Common myeloid progenitor, CD34-positive (primary cell): Measurements from ENCODE around the gene BCCIP.

Experiments used
- CTCF ChIA-PET: fragments of 350-600 bp; sonication (Branson Sonifier 250); formaldehyde crosslinking; loops from one replicate; lab custom pipeline; 2021; ENCODE audit warnings: antibody characterized with exemption; lab: Charles Lee
- POLR2A ChIA-PET: fragments of 350-600 bp; sonication (Branson Sonifier 250); formaldehyde crosslinking; loops from one replicate; lab custom pipeline; 2021; ENCODE audit warnings: antibody characterized with exemption; lab: Charles Lee
- DNase-seq, 3 donors: peaks; one replicate each; pipeline versions ENCODE4 v3.0.0 to v3.0.0-alpha.2; 2013
- H3K27ac ChIP-seq, 2 experiments: 1 replicate in 1 of 2; 2 replicates in 1 of 2; pipeline ENCODE4 v1.7.0; 2013; ENCODE audit warnings: inconsistent platforms in 2 of 2, low read length in 2 of 2, mild to moderate bottlenecking in 2 of 2, low read depth in 1 of 2, moderate library complexity in 1 of 2; ENCODE audit not compliant: severe bottlenecking in 2 of 2, insufficient read depth in 1 of 2, poor library complexity in 1 of 2
- H3K27me3 ChIP-seq, 5 experiments: replicated peaks in 2 of 5; 1 replicate in 3 of 5; 2 replicates in 2 of 5; pipeline versions ENCODE4 v1.6.1 to v1.7.0; 2013; ENCODE audit warnings: low read length in 4 of 5, mild to moderate bottlenecking in 2 of 5, moderate library complexity in 2 of 5, inconsistent platforms in 1 of 5; ENCODE audit not compliant: insufficient read depth in 5 of 5, control insufficient read depth in 4 of 5
- H3K36me3 ChIP-seq, 4 experiments: 1 replicate in 2 of 4; 2 replicates in 2 of 4; pipeline versions ENCODE4 v1.6.1 to v1.7.0; 2013; ENCODE audit warnings: low read length in 3 of 4, control low read depth in 1 of 4, mild to moderate bottlenecking in 1 of 4; ENCODE audit not compliant: control insufficient read depth in 4 of 4, insufficient read depth in 4 of 4
- H3K4me1 ChIP-seq, 4 experiments: 1 replicate in 3 of 4; 2 replicates in 1 of 4; pipeline versions ENCODE4 v1.6.1 to v1.7.1; 2013; ENCODE audit warnings: low read length in 3 of 4, mild to moderate bottlenecking in 3 of 4, control low read depth in 1 of 4, inconsistent platforms in 1 of 4, moderate library complexity in 1 of 4; ENCODE audit not compliant: control insufficient read depth in 4 of 4, insufficient read depth in 4 of 4; ENCODE audit errors: control extremely low read depth in 1 of 4
- H3K4me3 ChIP-seq, 7 experiments: 1 replicate in 4 of 7; 2 replicates in 3 of 7; pipeline versions ENCODE4 v1.5.1 to v1.7.0; 2013; ENCODE audit warnings: mild to moderate bottlenecking in 7 of 7, low read length in 6 of 7, moderate library complexity in 6 of 7, inconsistent platforms in 2 of 7, low read depth in 2 of 7, control low read depth in 1 of 7; ENCODE audit not compliant: insufficient read depth in 4 of 7, control insufficient read depth in 1 of 7; ENCODE audit errors: extremely low read depth in 1 of 7
- H3K9me3 ChIP-seq, 5 experiments: 1 replicate in 4 of 5; 2 replicates in 1 of 5; pipeline versions ENCODE4 v1.6.1 to v1.7.1; 2013; ENCODE audit warnings: low read length in 4 of 5, mild to moderate bottlenecking in 2 of 5, inconsistent platforms in 1 of 5, low read depth in 1 of 5, moderate library complexity in 1 of 5; ENCODE audit not compliant: control insufficient read depth in 4 of 5, insufficient read depth in 2 of 5; ENCODE audit errors: control extremely low read depth in 1 of 5
- WGBS: methylation state at CpG from one replicate; pipeline ENCODE4 v1.1.5; 2013; ENCODE audit not compliant: insufficient coverage; 5-methylcytosine and 5-hydroxymethylcytosine counted together

Gene BCCIP

GRCh38 chr10:125799451-125800182, 23.7 kb upstream of the BCCIP start:
- POLR2A ChIA-PET, result no interaction called here
- H3K36me3 ChIP-seq, result peaks cover 2 to 72% (median 46%) of the 10 kb centered on the region in 4 experiments
- H3K27ac ChIP-seq, result no peak overlapping the region
- no peak for DNase-seq
- H3K27me3 ChIP-seq, result no peaks in the 10 kb centered on the region
- no peaks in the 10 kb centered on the region for H3K9me3 ChIP-seq
- CTCF ChIA-PET, result no interaction called here
- H3K4me3 ChIP-seq, result no peak overlapping the region
- H3K4me1 ChIP-seq, result no peaks in the 10 kb centered on the region
- WGBS, result 100% methylated on average over 3 of the region's 8 CpGs

GRCh38 chr10:125801574-125801973, 21.8 kb upstream of the BCCIP start:
- Histone ChIP-seq H3K9me3 (no peaks in the 10 kb centered on the region), H3K27ac (no peak overlapping the region), H3K4me3 (no peak overlapping the region), H3K27me3 (no peaks in the 10 kb centered on the region), H3K36me3 (peaks cover 0 to 70% (median 44%) of the 10 kb centered on the region in 4 experiments), H3K4me1 (no peaks in the 10 kb centered on the region)
- ChIA-PET CTCF (no interaction called here), POLR2A (no interaction called here)
- no peak for DNase-seq
- 100% methylated on average over 1 of the region's 1 CpG for WGBS

GRCh38 chr10:125802131-125802530, 21.2 kb upstream of the BCCIP start:
- no peaks in the 10 kb centered on the region for H3K9me3 ChIP-seq
- no peak for DNase-seq
- no peaks in the 10 kb centered on the region for H3K4me1 ChIP-seq
- CTCF ChIA-PET, result interaction anchor here (1.0 kb wide), 1 partner anchor 13 kb away, joined by 3 read pairs; no protein-coding TSS in a partner anchor
- POLR2A ChIA-PET, result no interaction called here
- no peak overlapping the region for H3K4me3 ChIP-seq
- no peaks in the 10 kb centered on the region for H3K27me3 ChIP-seq
- H3K36me3 ChIP-seq, result peaks cover 2 to 70% (median 45%) of the 10 kb centered on the region in 4 experiments
- H3K27ac ChIP-seq, result no peak overlapping the region
- 98% methylated on average over 5 of the region's 5 CpGs for WGBS

- Histone ChIP-seq H3K4me3 (no peak overlapping the region), H3K9me3 (no peaks in the 10 kb centered on the region), H3K4me1 (no peaks in the 10 kb centered on the region), H3K27ac (no peak overlapping the region), H3K27me3 (no peaks in the 10 kb centered on the region), H3K36me3 (peaks cover 2 to 70% (median 44%) of the 10 kb centered on the region in 4 experiments)
- CTCF ChIA-PET, result interaction anchor here (1.0 kb wide), 1 partner anchor 14 kb away, joined by 3 read pairs; no protein-coding TSS in a partner anchor
- DNase-seq, result no peak
- POLR2A ChIA-PET, result no interaction called here
- WGBS, result 100% methylated on average over 4 of the region's 7 CpGs
Observed at GRCh38 chr10:125802739-125803138, 20.6 kb upstream of the BCCIP start.

GRCh38 chr10:125808047-125808446, 15.3 kb upstream of the BCCIP start:
- Histone ChIP-seq H3K36me3 (peaks cover 5 to 79% (median 44%) of the 10 kb centered on the region in 4 experiments), H3K9me3 (peaks cover 0 to 5% (median 0%) of the 10 kb centered on the region in 5 experiments), H3K27me3 (no peaks in the 10 kb centered on the region), H3K4me1 (no peaks in the 10 kb centered on the region), H3K4me3 (no peak overlapping the region), H3K27ac (no peak overlapping the region)
- ChIA-PET CTCF (interaction anchor here (1.2 kb wide), 2 partner anchors 10 to 16 kb away, joined by 3 read pairs; no protein-coding TSS in a partner anchor), POLR2A (interaction anchor here (0.6 kb wide), 1 partner anchor 87 kb away, joined by 3 read pairs; no protein-coding TSS in a partner anchor)
- no peak for DNase-seq
- 100% methylated on average over 1 of the region's 1 CpG for WGBS

GRCh38 chr10:125811251-125811650, 12.1 kb upstream of the BCCIP start:
- DNase-seq, result no peak
- H3K27ac ChIP-seq, result no peak overlapping the region
- H3K36me3 ChIP-seq, result peaks cover 17 to 82% (median 45%) of the 10 kb centered on the region in 4 experiments
- no peaks in the 10 kb centered on the region for H3K4me1 ChIP-seq
- no peaks in the 10 kb centered on the region for H3K27me3 ChIP-seq
- ChIA-PET POLR2A (no interaction called here), CTCF (no interaction called here)
- no peak overlapping the region for H3K4me3 ChIP-seq
- peaks cover 0 to 5% (median 0%) of the 10 kb centered on the region in 5 experiments for H3K9me3 ChIP-seq
- 100% methylated on average over 1 of the region's 1 CpG for WGBS

- no CpG with 5 or more reads among the region's 1 CpG for WGBS
- Histone ChIP-seq H3K9me3 (peaks cover 0 to 5% (median 0%) of the 10 kb centered on the region in 5 experiments), H3K36me3 (peaks cover 15 to 75% (median 40%) of the 10 kb centered on the region in 4 experiments), H3K27ac (no peak overlapping the region), H3K27me3 (no peaks in the 10 kb centered on the region), H3K4me3 (no peak overlapping the region), H3K4me1 (no peaks in the 10 kb centered on the region)
- no peak for DNase-seq
- ChIA-PET CTCF (no interaction called here), POLR2A (no interaction called here)
Observed at GRCh38 chr10:125812128-125812750, 11.1 kb upstream of the BCCIP start.
